ENCODE data around the gene ST8SIA6.
"Not testable (repeated sequence)": the region's sequence is repeated elsewhere in the genome, so short reads cannot be mapped to it uniquely, and the experiment has no call there.

The ST8SIA6 gene

GRCh38 chr10:17344206-17344605 lies 110.2 kb downstream of the ST8SIA6 start:
- no peak for TF ChIP-seq CTCF (IDR thresholded peaks at IDR 0.05; ENCODE audit: control insufficient read depth, extremely low read depth, insufficient read depth)
- no peak for DNase-seq (ENCODE audit: low read depth)
- H3K4me3 ChIP-seq (ENCODE audit: low read depth, low read length): no peak overlapping the region

GRCh38 chr10:17343118-17343517 lies 111.3 kb downstream of the ST8SIA6 start:
- DNase-seq (ENCODE audit: low read depth): no peak
- no peak for TF ChIP-seq CTCF (IDR thresholded peaks at IDR 0.05; ENCODE audit: control insufficient read depth, extremely low read depth, insufficient read depth)
- no peak overlapping the region for H3K4me3 ChIP-seq (ENCODE audit: low read depth, low read length)

GRCh38 chr10:17340144-17340829 lies 114.1 kb downstream of the ST8SIA6 start:
- no peak for DNase-seq (ENCODE audit: low read depth)
- TF ChIP-seq CTCF (IDR thresholded peaks at IDR 0.05; ENCODE audit: control insufficient read depth, extremely low read depth, insufficient read depth): no peak

GRCh38 chr10:17335065-17335464 lies 119.3 kb downstream of the ST8SIA6 start:
- no peak for TF ChIP-seq CTCF (IDR thresholded peaks at IDR 0.05; ENCODE audit: control insufficient read depth, extremely low read depth, insufficient read depth)
- DNase-seq (ENCODE audit: low read depth): no peak
- H3K4me3 ChIP-seq (ENCODE audit: low read depth, low read length): no peak overlapping the region

More at GRCh38 chr10:17340144-17340829, 114.1 kb downstream of the ST8SIA6 start:
- no peak overlapping the region for H3K4me3 ChIP-seq (ENCODE audit: low read depth, low read length)

- H3K4me3 ChIP-seq (ENCODE audit: low read depth, low read length): no peak overlapping the region
- DNase-seq (ENCODE audit: low read depth): no peak
- no peak for TF ChIP-seq CTCF (IDR thresholded peaks at IDR 0.05; ENCODE audit: control insufficient read depth, extremely low read depth, insufficient read depth)
Observed at GRCh38 chr10:17330501-17330900, 123.9 kb downstream of the ST8SIA6 start.

GRCh38 chr10:17326377-17326776 lies 128.0 kb downstream of the ST8SIA6 start:
- no peak for TF ChIP-seq CTCF (IDR thresholded peaks at IDR 0.05; ENCODE audit: control insufficient read depth, extremely low read depth, insufficient read depth)
- no peak for DNase-seq (ENCODE audit: low read depth)
- no peak overlapping the region for H3K4me3 ChIP-seq (ENCODE audit: low read depth, low read length)

GRCh38 chr10:17321957-17322356 lies 132.4 kb downstream of the ST8SIA6 start:
- H3K4me3 ChIP-seq (ENCODE audit: low read depth, low read length); DNase-seq (ENCODE audit: low read depth): not testable (repeated sequence)

All from LNCaP clone FGC (cell line).